Thoracic aorta (tissue), 2 donors: ENCODE data around the gene LIPM. TPM values are rescaled to one million over a fixed set of nuclear protein-coding genes. Genes with fewer than 3 reads are reported as not detected.

Experiments
- ATAC-seq: fragments of 150-250 bp; one replicate; pipeline ENCODE4 v1.8.0; 2017; ENCODE audit warnings: low read depth; ENCODE audit not compliant: insufficient number of reproducible peaks, low FRiP score
- DNase-seq: peaks from one replicate; pipeline ENCODE4 v3.0.0-alpha.2; 2020; ENCODE audit warnings: low spot score
- H3K27ac ChIP-seq, 2 donors: fragments of 200-600 bp; sonication (generic); 1 replicate in 1 of 2; 2 replicates in 1 of 2; pipeline ENCODE4 v1.5.1; 2016; ENCODE audit warnings: mild to moderate bottlenecking in 2 of 2, moderate library complexity in 2 of 2
- H3K27me3 ChIP-seq: fragments of 200-600 bp; sonication (generic); replicated peaks from 2 replicates; pipeline ENCODE4 v1.6.0; 2016; ENCODE audit warnings: mild to moderate bottlenecking; ENCODE audit not compliant: insufficient read depth
- H3K36me3 ChIP-seq: fragments of 200-600 bp; sonication (generic); one replicate; pipeline ENCODE4 v1.5.1; 2016
- H3K4me1 ChIP-seq, 2 donors: fragments of 200-600 bp; sonication (generic); 1 replicate in 1 of 2; 2 replicates in 1 of 2; pipeline versions ENCODE4 v1.5.1 to v1.6.0; 2016; ENCODE audit warnings: low read depth in 2 of 2, mild to moderate bottlenecking in 1 of 2; ENCODE audit not compliant: control insufficient read depth in 1 of 2
- H3K4me3 ChIP-seq: fragments of 200-600 bp; sonication (generic); 2 replicates; pipeline ENCODE4 v1.5.1; 2016; ENCODE audit warnings: mild to moderate bottlenecking
- H3K9me3 ChIP-seq: fragments of 200-600 bp; sonication (generic); 2 replicates; pipeline ENCODE4 v1.5.1; 2016
- total RNA-seq, 2 donors: library from RNA; depleted of rRNA; stranded (reverse); fragments of >200 nt; gene quantifications; one replicate each; pipeline versions ENCODE4 v1.1.0 to v1.2.3, GENCODE V29; 2016
- TF ChIP-seq, protein P1 (sequence below): fragments of 200-600 bp; sonication (generic); IDR thresholded peaks from one replicate; pipeline ENCODE4 v1.5.1; 2019; ENCODE audit warnings: antibody characterized with exemption

LIPM gene, protein sequence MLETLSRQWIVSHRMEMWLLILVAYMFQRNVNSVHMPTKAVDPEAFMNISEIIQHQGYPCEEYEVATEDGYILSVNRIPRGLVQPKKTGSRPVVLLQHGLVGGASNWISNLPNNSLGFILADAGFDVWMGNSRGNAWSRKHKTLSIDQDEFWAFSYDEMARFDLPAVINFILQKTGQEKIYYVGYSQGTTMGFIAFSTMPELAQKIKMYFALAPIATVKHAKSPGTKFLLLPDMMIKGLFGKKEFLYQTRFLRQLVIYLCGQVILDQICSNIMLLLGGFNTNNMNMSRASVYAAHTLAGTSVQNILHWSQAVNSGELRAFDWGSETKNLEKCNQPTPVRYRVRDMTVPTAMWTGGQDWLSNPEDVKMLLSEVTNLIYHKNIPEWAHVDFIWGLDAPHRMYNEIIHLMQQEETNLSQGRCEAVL
- not detected for total RNA-seq

DNA sequence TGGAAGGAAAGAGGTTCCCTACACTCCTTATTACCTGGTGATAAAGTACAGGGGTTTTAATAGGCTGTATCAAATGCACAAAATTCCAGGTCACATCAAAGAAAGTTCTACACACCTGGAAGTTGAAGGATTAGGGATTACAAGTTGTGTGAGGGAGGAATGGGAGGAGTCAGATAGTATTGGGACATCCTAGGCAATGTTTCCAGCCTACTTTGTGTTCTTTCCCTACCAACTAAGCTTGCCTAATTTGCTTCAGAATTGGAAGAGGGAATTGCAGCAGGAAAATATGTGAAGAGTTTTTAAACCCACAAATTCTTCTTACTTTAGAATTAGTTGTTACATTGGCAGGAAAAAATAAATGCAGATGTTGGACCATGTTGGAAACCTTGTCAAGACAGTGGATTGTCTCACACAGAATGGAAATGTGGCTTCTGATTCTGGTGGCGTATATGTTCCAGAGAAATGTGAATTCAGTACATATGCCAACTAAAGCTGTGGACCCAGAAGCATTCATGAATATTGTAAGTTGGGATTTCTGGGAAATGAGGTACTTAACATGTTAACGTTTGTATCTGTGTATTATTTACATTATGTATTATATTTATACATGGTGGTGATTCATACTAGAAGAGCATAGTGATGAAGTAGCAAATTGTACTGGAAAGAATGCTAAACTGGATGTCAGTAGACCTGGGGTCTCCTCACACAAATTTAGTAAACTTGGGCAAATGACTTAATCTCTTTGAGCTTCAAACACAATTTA, at the start of gene LIPM:
LIPM (plus strand) TSS at position 208 of the 763 bp plus-strand sequence; CDS start at position 375, 167 bp downstream.
- H3K27ac ChIP-seq = no peak within 1 kb of the TSS
- DNase-seq = no peak
- ATAC-seq = no peak
- no peaks in the 10 kb centered on the region for H3K36me3 ChIP-seq
- no peak within 1 kb of the TSS for H3K4me3 ChIP-seq
- H3K9me3 ChIP-seq = no peaks in the 10 kb centered on the region
- H3K27me3 ChIP-seq = no peaks in the 10 kb centered on the region
- TF ChIP-seq, protein P1, sequence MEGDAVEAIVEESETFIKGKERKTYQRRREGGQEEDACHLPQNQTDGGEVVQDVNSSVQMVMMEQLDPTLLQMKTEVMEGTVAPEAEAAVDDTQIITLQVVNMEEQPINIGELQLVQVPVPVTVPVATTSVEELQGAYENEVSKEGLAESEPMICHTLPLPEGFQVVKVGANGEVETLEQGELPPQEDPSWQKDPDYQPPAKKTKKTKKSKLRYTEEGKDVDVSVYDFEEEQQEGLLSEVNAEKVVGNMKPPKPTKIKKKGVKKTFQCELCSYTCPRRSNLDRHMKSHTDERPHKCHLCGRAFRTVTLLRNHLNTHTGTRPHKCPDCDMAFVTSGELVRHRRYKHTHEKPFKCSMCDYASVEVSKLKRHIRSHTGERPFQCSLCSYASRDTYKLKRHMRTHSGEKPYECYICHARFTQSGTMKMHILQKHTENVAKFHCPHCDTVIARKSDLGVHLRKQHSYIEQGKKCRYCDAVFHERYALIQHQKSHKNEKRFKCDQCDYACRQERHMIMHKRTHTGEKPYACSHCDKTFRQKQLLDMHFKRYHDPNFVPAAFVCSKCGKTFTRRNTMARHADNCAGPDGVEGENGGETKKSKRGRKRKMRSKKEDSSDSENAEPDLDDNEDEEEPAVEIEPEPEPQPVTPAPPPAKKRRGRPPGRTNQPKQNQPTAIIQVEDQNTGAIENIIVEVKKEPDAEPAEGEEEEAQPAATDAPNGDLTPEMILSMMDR = no peak
- no peaks in the 10 kb centered on the region for H3K4me1 ChIP-seq

DNA sequence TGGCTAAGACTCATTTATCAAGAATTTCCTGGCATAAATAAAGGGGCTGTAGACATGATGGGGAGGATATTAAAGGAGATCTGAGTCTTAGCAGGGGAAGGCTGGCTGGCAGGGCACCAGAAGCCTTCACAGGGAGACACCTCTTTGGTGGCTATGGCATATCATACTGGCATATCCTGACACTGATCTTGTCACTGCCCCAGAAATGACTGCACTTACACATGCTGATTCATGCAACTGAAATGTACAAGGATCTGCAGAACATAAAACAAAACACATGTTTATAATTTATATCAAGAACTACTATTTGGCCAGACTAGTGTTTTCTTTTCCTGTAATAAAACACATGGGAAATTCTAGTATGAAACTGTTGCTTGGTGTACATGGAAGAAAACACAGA, 48.2 kb upstream of the LIPM start:
- Histone ChIP-seq H3K27ac (no peak overlapping the region), H3K9me3 (peaks cover under 1% of the 10 kb centered on the region), H3K36me3 (no peaks in the 10 kb centered on the region), H3K4me3 (no peak overlapping the region), H3K4me1 (no peaks in the 10 kb centered on the region), H3K27me3 (no peaks in the 10 kb centered on the region)
- DNase-seq = no peak
- TF ChIP-seq, protein P1 = no peak
- ATAC-seq = no peak

DNA sequence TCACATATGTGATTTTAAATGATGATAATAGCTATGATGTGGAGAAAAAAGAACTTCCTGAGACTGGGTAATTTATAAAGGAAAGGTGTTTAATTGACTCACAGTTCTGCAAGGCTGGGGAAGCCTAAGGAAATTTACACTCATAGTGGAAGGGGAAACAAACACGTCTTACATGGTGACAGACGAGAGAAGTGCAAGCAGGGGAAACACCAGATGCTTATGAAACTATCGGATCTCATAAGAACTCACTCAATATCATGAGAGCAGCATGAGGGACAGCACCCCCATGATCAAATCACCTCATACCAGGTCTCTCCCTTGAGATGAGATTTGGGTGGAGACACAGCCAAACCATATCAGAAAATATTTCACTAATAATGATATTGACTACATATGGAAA, 46.8 kb upstream of the LIPM start:
- Histone ChIP-seq H3K4me1 (no peaks in the 10 kb centered on the region), H3K36me3 (no peaks in the 10 kb centered on the region), H3K27me3 (no peaks in the 10 kb centered on the region), H3K27ac (no peak overlapping the region), H3K4me3 (no peak overlapping the region), H3K9me3 (no peaks in the 10 kb centered on the region)
- DNase-seq = no peak
- TF ChIP-seq, protein P1 = no peak
- no peak for ATAC-seq

DNA sequence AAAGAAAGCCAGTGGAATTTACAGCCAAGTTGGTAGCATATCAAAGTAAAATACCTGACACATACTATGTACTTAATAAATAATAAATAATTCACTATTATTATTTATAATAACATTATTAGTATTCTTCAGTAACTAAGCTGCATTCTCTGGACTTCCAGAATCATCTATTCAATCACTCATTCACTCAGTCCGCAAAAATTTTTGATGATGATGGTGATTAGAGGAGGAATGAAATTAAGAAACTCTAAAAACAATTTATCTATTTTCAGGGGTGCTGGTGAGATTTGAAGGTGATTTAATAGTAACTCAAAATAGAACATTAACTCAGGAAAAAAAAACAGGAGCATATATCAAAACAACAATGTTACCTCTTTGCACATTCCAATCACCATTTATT, 45.9 kb upstream of the LIPM start:
- no peaks in the 10 kb centered on the region for H3K36me3 ChIP-seq
- no peak for ATAC-seq
- DNase-seq = no peak
- H3K27ac ChIP-seq = no peak overlapping the region
- H3K4me1 ChIP-seq = no peaks in the 10 kb centered on the region
- H3K27me3 ChIP-seq = no peaks in the 10 kb centered on the region
- TF ChIP-seq, protein P1 = no peak
- no peaks in the 10 kb centered on the region for H3K9me3 ChIP-seq
- H3K4me3 ChIP-seq = no peak overlapping the region

DNA sequence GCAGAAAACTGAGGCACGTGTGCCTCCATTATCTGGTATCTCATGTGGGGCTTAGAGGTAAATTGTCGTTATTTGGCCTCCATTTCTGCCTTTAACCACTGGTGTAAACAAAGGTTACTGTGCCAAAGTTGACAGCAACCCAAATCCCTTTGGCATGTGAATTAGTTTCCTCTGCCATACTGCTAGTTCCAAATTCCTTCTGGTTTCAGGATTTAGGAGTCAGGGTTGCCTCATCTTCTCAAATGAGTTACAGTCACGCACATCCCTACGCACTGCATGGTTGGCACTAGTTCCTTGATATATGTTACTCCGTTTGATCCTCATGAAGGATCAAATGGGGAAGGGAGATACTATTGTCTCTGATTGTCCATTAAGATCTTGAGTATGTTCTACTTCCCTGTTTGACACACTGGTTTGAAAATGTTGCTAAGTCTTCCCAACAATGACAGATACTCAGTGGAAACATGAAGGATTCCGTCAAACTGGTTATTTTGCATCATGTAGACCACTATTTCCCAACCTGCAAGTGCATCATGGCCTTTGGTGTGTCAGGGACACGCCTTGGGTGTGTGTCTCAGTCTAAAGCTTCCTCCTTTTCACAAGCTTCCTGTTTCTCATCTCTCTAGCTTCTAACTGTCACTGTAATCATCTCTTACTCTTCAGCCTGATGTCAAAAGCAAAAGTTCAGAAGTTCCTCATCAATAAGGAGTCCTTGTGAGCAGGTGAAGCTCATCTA, 43.0 kb upstream of the LIPM start, which contains the start of gene LIPN:
LIPN (plus strand) TSS at position 655 of the 736 bp plus-strand sequence. CDS start 1,386 bp downstream, outside the sequence.
- Histone ChIP-seq H3K9me3 (no peaks in the 10 kb centered on the region), H3K4me1 (no peaks in the 10 kb centered on the region), H3K4me3 (no peak within 1 kb of the TSS), H3K27ac (no peak within 1 kb of the TSS), H3K27me3 (no peaks in the 10 kb centered on the region), H3K36me3 (no peaks in the 10 kb centered on the region)
- DNase-seq = no peak
- TF ChIP-seq, protein P1 = no peak
- ATAC-seq = no peak
